Endothelial cell of umbilical vein (primary cell): ENCODE results near the gene MIGA2. TPM values are rescaled to one million over a fixed set of nuclear protein-coding genes. Genes with fewer than 3 reads are reported as not detected.
"Not testable (repeated sequence)": the region's sequence is repeated elsewhere in the genome, so short reads cannot be mapped to it uniquely, and the experiment has no call there.

Experiments used
- BruUV-seq: library from RNA; stranded (reverse); fragments of 400-500 nt; replicated peaks from 2 replicates; lab custom pipeline; 2021; lab: Mats Ljungman, UMichigan
- CTCF ChIA-PET: fragments of 300-600, 350-600 bp; sonication (Branson Sonifier 250); formaldehyde crosslinking; loops from one replicate; lab custom pipeline; 2021; ENCODE audit warnings: antibody characterized with exemption, inconsistent platforms; lab: Charles Lee
- POLR2A ChIA-PET: fragments of 300-600, 350-600 bp; sonication (Branson Sonifier 250); formaldehyde crosslinking; loops from one replicate; lab custom pipeline; 2021; ENCODE audit warnings: antibody characterized with exemption, inconsistent platforms; lab: Charles Lee
- DNase-seq: peaks from one replicate; pipeline ENCODE4 v3.0.0-alpha.2; 2011; ENCODE audit warnings: low read depth, low spot score
- FAIRE-seq: peaks from 2 replicates; lab custom pipeline; 2011; peaks lifted over from hg19 to GRCh38; lab: Jason Lieb, UNC
- H2AFZ ChIP-seq: 2 replicates; pipeline ENCODE4 v1.6.0; 2012; ENCODE audit warnings: low read depth, low read length, control low read depth, inconsistent platforms
- H3K27ac ChIP-seq: 2 replicates; pipeline ENCODE4 v1.5.1; 2011; ENCODE audit warnings: low read depth, mild to moderate bottlenecking, control low read depth, low read length, moderate library complexity; ENCODE audit not compliant: insufficient read depth
- H3K27me3 ChIP-seq, 2 experiments: 2 replicates each; pipeline versions ENCODE4 v1.6.0 to v1.6.1; 2011; ENCODE audit warnings: low read length in 2 of 2, mixed read lengths in 1 of 2; ENCODE audit not compliant: control insufficient read depth in 2 of 2, insufficient read depth in 2 of 2
- H3K36me3 ChIP-seq, 2 experiments: 2 replicates in 1 of 2; 3 replicates in 1 of 2; pipeline ENCODE4 v1.5.1; 2011; ENCODE audit warnings: low read length in 2 of 2, mild to moderate bottlenecking in 1 of 2, moderate library complexity in 1 of 2; ENCODE audit not compliant: control insufficient read depth in 2 of 2, insufficient read depth in 2 of 2; ENCODE audit errors: extremely low read depth in 1 of 2
- H3K4me1 ChIP-seq: 3 replicates; pipeline ENCODE4 v1.5.1; 2011; ENCODE audit warnings: mild to moderate bottlenecking, low read length; ENCODE audit not compliant: control insufficient read depth, insufficient read depth; ENCODE audit errors: extremely low read depth
- H3K4me2 ChIP-seq: 2 replicates; pipeline ENCODE4 v1.6.1; 2011; ENCODE audit warnings: low read length, control low read depth, mixed read lengths; ENCODE audit not compliant: insufficient read depth
- H3K4me3 ChIP-seq, 3 experiments: fragments of 200-600 bp in 1 of 3; sonication (generic), shearing (Covaris generic) in 1 of 3; replicated peaks in 1 of 3; 2 replicates each; pipeline ENCODE4 v1.5.1; 2011 to 2016; ENCODE audit warnings: control low read depth in 3 of 3, low read length in 3 of 3, mild to moderate bottlenecking in 2 of 3, inconsistent platforms in 1 of 3, low read depth in 1 of 3, moderate library complexity in 1 of 3; ENCODE audit not compliant: insufficient read depth in 1 of 3
- H3K79me2 ChIP-seq: 2 replicates; pipeline ENCODE4 v1.6.0; 2012; ENCODE audit warnings: low read length, inconsistent platforms; ENCODE audit not compliant: control insufficient read depth, insufficient read depth
- H3K9ac ChIP-seq: replicated peaks from 2 replicates; pipeline ENCODE3; 2011; ENCODE audit warnings: low read length, control low read depth; ENCODE audit not compliant: insufficient read depth; ENCODE audit errors: extremely low read depth
- H3K9me1 ChIP-seq: replicated peaks from 3 replicates; pipeline ENCODE4 v1.6.0; 2011; ENCODE audit warnings: mild to moderate bottlenecking, low read length; ENCODE audit not compliant: control insufficient read depth, insufficient read depth; ENCODE audit errors: extremely low read depth
- H3K9me3 ChIP-seq: replicated peaks from 2 replicates; pipeline ENCODE4 v1.5.1; 2012; ENCODE audit warnings: low read length, inconsistent platforms; ENCODE audit not compliant: control insufficient read depth, insufficient read depth
- H4K20me1 ChIP-seq: replicated peaks from 2 replicates; pipeline ENCODE3; 2011; ENCODE audit warnings: mild to moderate bottlenecking, low read length; ENCODE audit not compliant: control insufficient read depth, insufficient read depth; ENCODE audit errors: extremely low read depth
- CTCF ChIP-seq, 2 donors: IDR thresholded peaks; 1 replicate in 1 of 2; 2 replicates in 1 of 2; pipeline ENCODE4 v1.5.1; 2011; ENCODE audit warnings: low read length in 2 of 2, mild to moderate bottlenecking in 2 of 2, moderate library complexity in 2 of 2, control low read depth in 1 of 2, inconsistent platforms in 1 of 2, low read depth in 1 of 2; ENCODE audit not compliant: insufficient read depth in 1 of 2; ENCODE audit errors: extremely low read depth in 1 of 2
- EZH2 ChIP-seq: IDR thresholded peaks from 2 replicates; pipeline ENCODE4 v1.6.1; 2012; ENCODE audit warnings: borderline replicate concordance, low read depth, mild to moderate bottlenecking, moderate library complexity, low read length, inconsistent platforms; ENCODE audit not compliant: severe bottlenecking
- FOS ChIP-seq: IDR thresholded peaks from 2 replicates; pipeline ENCODE4 v1.6.1; 2011; ENCODE audit warnings: mild to moderate bottlenecking, low read length, moderate library complexity, borderline replicate concordance; ENCODE audit not compliant: insufficient read depth
- GATA2 ChIP-seq: IDR thresholded peaks from 2 replicates; pipeline ENCODE4 v1.7.0; 2011; ENCODE audit warnings: low read depth, mild to moderate bottlenecking, moderate library complexity, mixed read lengths, low read length; ENCODE audit not compliant: insufficient read length, insufficient read depth
- JUN ChIP-seq: IDR thresholded peaks from 2 replicates; pipeline ENCODE4 v1.6.1; 2011; ENCODE audit warnings: borderline replicate concordance, low read depth; ENCODE audit not compliant: insufficient read length, insufficient read depth
- MAX ChIP-seq: IDR thresholded peaks from 2 replicates; pipeline ENCODE4 v1.6.1; 2011; ENCODE audit not compliant: insufficient read depth, insufficient read length
- MYC ChIP-seq: IDR thresholded peaks from one replicate; pipeline ENCODE4 v1.6.1; 2011; ENCODE audit warnings: mild to moderate bottlenecking, low read depth, low read length
- POLR2A ChIP-seq: IDR thresholded peaks from 2 replicates; pipeline ENCODE4 v1.6.1; 2012; ENCODE audit warnings: low read depth, mild to moderate bottlenecking, control low read depth, low read length
- POLR2AphosphoS5 ChIP-seq: IDR thresholded peaks from 2 replicates; pipeline ENCODE4 v1.6.1; 2012; ENCODE audit warnings: low read depth, mild to moderate bottlenecking, control low read depth, low read length, moderate library complexity; ENCODE audit not compliant: insufficient read depth
- dilution Hi-C: fragments of 300-500 bp; cut with MboI; formaldehyde crosslinking; loops from one replicate; pipeline ENCODE4 v1.15.0; 2019; ENCODE audit warnings: low sequenced_read_pairs; ENCODE audit not compliant: extremely low pct_ligation_motif_present
- intact Hi-C: fragments of 100-400 bp; cut with micrococcal nuclease; formaldehyde crosslinking; loops from one replicate; pipeline ENCODE4 v1.10.0; 2022
- polyA plus RNA-seq, 4 experiments: library from polyadenylated mRNA; depleted of rRNA in 3 of 4; stranded (reverse) in 3 of 4; unstranded in 1 of 4; fragments of >200 nt; gene quantifications; 2 replicates each; pipeline versions ENCODE4 v1.2.1 to v1.2.3, GENCODE V29; 2011 to 2012; ENCODE audit warnings: missing spikeins in 1 of 4
- total RNA-seq: library from RNA; stranded (reverse); gene quantifications from 2 replicates; pipeline ENCODE4 v1.2.3, GENCODE V29; 2021

Gene MIGA2
- total and polyA plus RNA-seq, 2 donors (not counting 3 experiments of a cell fraction or from before 2014, with no cell fraction given) = 27.7 to 28.0 TPM

GRCh38 chr9:129002992-129003391 lies 33.4 kb upstream of the MIGA2 start:
- DNase-seq (no peak), FAIRE-seq (no peak)
- ChIA-PET POLR2A (no interaction called here), CTCF (interaction anchor here (1.6 to 2.2 kb wide), 2 partner anchors 10 to 25 kb away, joined by 6 read pairs; partner anchors contain the start of gene SH3GLB2)
- Histone ChIP-seq H3K4me3 (no peak overlapping the region), H2AFZ (no peak overlapping the region), H3K27me3 (no peaks in the 10 kb centered on the region), H3K36me3 (peaks cover 8 to 67% of the 10 kb centered on the region in 2 experiments), H3K9ac (no peak overlapping the region), H3K79me2 (no peaks in the 10 kb centered on the region), H4K20me1 (no peaks in the 10 kb centered on the region), H3K27ac (no peak overlapping the region), H3K9me1 (no peaks in the 10 kb centered on the region), H3K4me1 (no peaks in the 10 kb centered on the region), H3K4me2 (no peak overlapping the region), H3K9me3 (no peaks in the 10 kb centered on the region)
- no peak for TF ChIP-seq JUN
- TF ChIP-seq GATA2 = no peak
- TF ChIP-seq POLR2A = no peak
- no peak for TF ChIP-seq EZH2
- no peak for TF ChIP-seq MYC
- TF ChIP-seq FOS = no peak
- no peak for TF ChIP-seq POLR2AphosphoS5
- no peak for TF ChIP-seq CTCF (IDR thresholded peaks at IDR 0.05; ENCODE audit: extremely low read depth in 1 of 2, insufficient read depth in 1 of 2, low read depth in 1 of 2, low read length in 2 of 2)
- TF ChIP-seq MAX = no peak
- intact Hi-C loops = loop anchor here (10.0 kb wide), 1 partner anchor 612 kb away; no protein-coding TSS in a partner anchor
- no TSS peak for BruUV-seq
- dilution Hi-C loops = no loop called here

GRCh38 chr9:129004173-129004572 lies 32.3 kb upstream of the MIGA2 start:
- H2AFZ ChIP-seq, dilution Hi-C loops, DNase-seq, H3K9ac ChIP-seq, H3K27ac ChIP-seq, H4K20me1 ChIP-seq, H3K9me1 ChIP-seq, POLR2A ChIA-PET, H3K4me3 ChIP-seq, H3K9me3 ChIP-seq, FAIRE-seq, H3K79me2 ChIP-seq, BruUV-seq, H3K27me3 ChIP-seq, H3K4me1 ChIP-seq, H3K4me2 ChIP-seq: not testable (repeated sequence)
- intact Hi-C loops = loop anchor here (10.0 kb wide), 1 partner anchor 611 kb away; no protein-coding TSS in a partner anchor
- CTCF ChIA-PET = interaction anchor here (1.6 to 2.2 kb wide), 3 partner anchors 11 to 24 kb away, joined by 5 to 6 read pairs (median 6); partner anchors contain the start of gene SH3GLB2
- peaks cover 6 to 67% of the 10 kb centered on the region in 2 experiments for H3K36me3 ChIP-seq
